HEK293 (cell line): Measurements from ENCODE around the gene ULBP1.
"Not testable (repeated sequence)": the region's sequence is repeated elsewhere in the genome, so short reads cannot be mapped to it uniquely, and the experiment has no call there.

Experiments used
- CTCF ChIA-PET: fragments of 350-600 bp; formaldehyde crosslinking; extraction: SDS; loops from one replicate; lab custom pipeline; 2021; ENCODE audit warnings: antibody characterized with exemption; lab: Yijun Ruan, JAX
- POLR2A ChIA-PET: fragments of 300-600 bp; formaldehyde crosslinking; extraction: SDS; loops from one replicate; lab custom pipeline; 2020; ENCODE audit warnings: antibody characterized with exemption, inconsistent platforms; lab: Yijun Ruan, JAX
- H3K27ac ChIP-seq: fragments of 200-500 bp; sonication (Bioruptor generic); 2 replicates; pipeline ENCODE4 v1.5.1; 2014; ENCODE audit warnings: low read depth, low read length, control low read depth, inconsistent platforms; ENCODE audit errors: extremely low read depth
- H3K36me3 ChIP-seq, 2 experiments: fragments of 200-500 bp in 1 of 2; sonication (Bioruptor generic) in 1 of 2; 1 replicate in 1 of 2; 2 replicates in 1 of 2; pipeline ENCODE4 v1.5.1; 2014 to 2017; ENCODE audit warnings: inconsistent platforms in 2 of 2, low read length in 2 of 2; ENCODE audit not compliant: control insufficient read depth in 2 of 2, insufficient read depth in 1 of 2
- H3K4me1 ChIP-seq: fragments of 200-500 bp; sonication (Bioruptor generic); 2 replicates; pipeline ENCODE4 v1.5.1; 2014; ENCODE audit warnings: mild to moderate bottlenecking, low read length, inconsistent platforms; ENCODE audit not compliant: control insufficient read depth, insufficient read depth
- H3K4me3 ChIP-seq: 2 replicates; pipeline ENCODE4 v1.5.1; 2011; ENCODE audit warnings: low read depth, mild to moderate bottlenecking, control low read depth, low read length, moderate library complexity
- H3K9me3 ChIP-seq: fragments of 200-500 bp; sonication (Bioruptor generic); 2 replicates; pipeline ENCODE4 v1.5.1; 2014; ENCODE audit warnings: low read depth, low read length, inconsistent platforms; ENCODE audit not compliant: control insufficient read depth, insufficient read depth
- PRDM1 ChIP-seq: fragments of 450-650 bp; formaldehyde crosslinking; IDR thresholded peaks from 2 replicates; pipeline ENCODE4; 2016; ENCODE audit warnings: missing biosample characterization, missing genetic modification characterization
- WT1 ChIP-seq: fragments of 450-650 bp; formaldehyde crosslinking; IDR thresholded peaks from 2 replicates; pipeline ENCODE4 v1.5.1; 2016; ENCODE audit warnings: missing biosample characterization, missing genetic modification characterization
- ZNF169 ChIP-seq: fragments of 450-650 bp; formaldehyde crosslinking; IDR thresholded peaks from 2 replicates; pipeline ENCODE4 v1.5.1; 2016; ENCODE audit warnings: missing biosample characterization, missing genetic modification characterization
- ZNF202 ChIP-seq: fragments of 450-650 bp; formaldehyde crosslinking; IDR thresholded peaks from 2 replicates; pipeline ENCODE4 v1.5.1; 2016; ENCODE audit warnings: missing biosample characterization, missing genetic modification characterization, borderline replicate concordance
- ZNF555 ChIP-seq: fragments of 450-650 bp; formaldehyde crosslinking; conservative IDR thresholded peaks from 2 replicates; pipeline ENCODE4 v1.5.1; 2017; ENCODE audit warnings: missing biosample characterization, mild to moderate bottlenecking, missing genetic modification characterization, inconsistent platforms
- ZNF610 ChIP-seq: fragments of 450-650 bp; formaldehyde crosslinking; IDR thresholded peaks from 2 replicates; pipeline ENCODE4 v1.5.1; 2016; ENCODE audit warnings: missing biosample characterization, missing genetic modification characterization, borderline replicate concordance
- ZNF768 ChIP-seq: fragments of 450-650 bp; formaldehyde crosslinking; IDR thresholded peaks from 2 replicates; pipeline ENCODE4 v1.5.1; 2018; ENCODE audit warnings: missing biosample characterization, mild to moderate bottlenecking, missing genetic modification characterization
- TF ChIP-seq, protein P1 (sequence below): fragments of 450-650 bp; formaldehyde crosslinking; IDR thresholded peaks from 2 replicates; pipeline ENCODE4 v1.5.1; 2016; ENCODE audit warnings: missing biosample characterization, missing genetic modification characterization
- TF ChIP-seq, protein P2 (sequence below): fragments of 450-650 bp; formaldehyde crosslinking; IDR thresholded peaks from 2 replicates; pipeline ENCODE4 v1.5.1; 2017; ENCODE audit warnings: missing biosample characterization, mild to moderate bottlenecking, missing genetic modification characterization, moderate library complexity
- TF ChIP-seq, protein P3 (sequence below): fragments of 450-650 bp; formaldehyde crosslinking; IDR thresholded peaks from 2 replicates; pipeline ENCODE4 v1.5.1; 2016; ENCODE audit warnings: missing biosample characterization, missing genetic modification characterization

The ULBP1 gene

DNA sequence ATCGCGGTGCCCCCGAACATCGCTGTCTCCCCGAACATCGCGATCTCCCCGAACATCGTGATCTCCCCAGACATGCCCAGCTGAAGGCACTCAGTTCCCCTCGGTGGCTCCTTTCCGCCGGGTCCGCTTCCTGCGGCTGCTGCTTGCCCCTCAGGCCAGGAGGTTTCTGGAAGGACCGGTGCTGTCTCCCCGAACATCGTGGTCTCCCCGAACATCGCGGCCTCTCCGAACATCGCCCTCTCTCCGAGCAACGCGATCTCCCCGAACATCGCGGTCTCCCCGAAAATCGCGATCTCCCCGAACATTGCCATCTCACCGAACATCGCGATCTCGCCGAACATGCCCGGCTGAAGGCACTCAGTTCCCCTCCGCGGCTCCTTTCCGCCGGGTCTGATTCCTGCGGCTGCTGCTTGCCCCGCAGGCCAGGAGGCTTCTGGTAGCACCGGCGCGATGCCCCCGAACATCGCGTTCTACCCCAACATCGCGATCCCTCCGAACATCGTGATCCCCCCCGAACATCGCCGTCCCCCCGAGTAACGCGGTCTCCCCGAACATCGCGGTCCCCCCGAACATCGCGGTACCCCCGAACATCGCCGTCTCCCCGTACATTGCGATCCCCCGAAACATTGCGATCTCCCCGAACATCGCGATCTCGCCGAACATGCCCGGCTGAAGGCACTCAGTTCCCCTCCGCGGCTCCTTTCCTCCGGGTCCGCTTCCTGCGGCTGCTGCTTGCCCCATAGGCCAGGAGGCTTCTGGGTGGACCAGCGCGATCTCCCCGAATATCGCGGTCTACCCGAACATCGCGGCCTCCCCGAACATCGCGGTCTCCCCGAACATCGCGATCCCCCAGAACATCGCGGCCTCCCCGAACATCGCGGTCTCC, 808 bp downstream of the ULBP1 start:
- H3K4me1 ChIP-seq, result peaks cover 3% of the 10 kb centered on the region
- peak overlapping the region; percentile 72; the same call in 1 of the 2 replicates for H3K27ac ChIP-seq
- CTCF ChIA-PET, result interaction anchor here (0.6 to 1.0 kb wide), 3 partner anchors 22 to 105 kb away, joined by 3 to 4 read pairs (median 3); no protein-coding TSS in a partner anchor
- TF ChIP-seq, protein P1, sequence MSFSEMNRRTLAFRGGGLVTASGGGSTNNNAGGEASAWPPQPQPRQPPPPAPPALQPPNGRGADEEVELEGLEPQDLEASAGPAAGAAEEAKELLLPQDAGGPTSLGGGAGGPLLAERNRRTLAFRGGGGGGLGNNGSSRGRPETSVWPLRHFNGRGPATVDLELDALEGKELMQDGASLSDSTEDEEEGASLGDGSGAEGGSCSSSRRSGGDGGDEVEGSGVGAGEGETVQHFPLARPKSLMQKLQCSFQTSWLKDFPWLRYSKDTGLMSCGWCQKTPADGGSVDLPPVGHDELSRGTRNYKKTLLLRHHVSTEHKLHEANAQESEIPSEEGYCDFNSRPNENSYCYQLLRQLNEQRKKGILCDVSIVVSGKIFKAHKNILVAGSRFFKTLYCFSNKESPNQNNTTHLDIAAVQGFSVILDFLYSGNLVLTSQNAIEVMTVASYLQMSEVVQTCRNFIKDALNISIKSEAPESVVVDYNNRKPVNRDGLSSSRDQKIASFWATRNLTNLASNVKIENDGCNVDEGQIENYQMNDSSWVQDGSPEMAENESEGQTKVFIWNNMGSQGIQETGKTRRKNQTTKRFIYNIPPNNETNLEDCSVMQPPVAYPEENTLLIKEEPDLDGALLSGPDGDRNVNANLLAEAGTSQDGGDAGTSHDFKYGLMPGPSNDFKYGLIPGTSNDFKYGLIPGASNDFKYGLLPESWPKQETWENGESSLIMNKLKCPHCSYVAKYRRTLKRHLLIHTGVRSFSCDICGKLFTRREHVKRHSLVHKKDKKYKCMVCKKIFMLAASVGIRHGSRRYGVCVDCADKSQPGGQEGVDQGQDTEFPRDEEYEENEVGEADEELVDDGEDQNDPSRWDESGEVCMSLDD (tag by site-specific recombination), result peak; percentile 73
- TF ChIP-seq, protein P2, sequence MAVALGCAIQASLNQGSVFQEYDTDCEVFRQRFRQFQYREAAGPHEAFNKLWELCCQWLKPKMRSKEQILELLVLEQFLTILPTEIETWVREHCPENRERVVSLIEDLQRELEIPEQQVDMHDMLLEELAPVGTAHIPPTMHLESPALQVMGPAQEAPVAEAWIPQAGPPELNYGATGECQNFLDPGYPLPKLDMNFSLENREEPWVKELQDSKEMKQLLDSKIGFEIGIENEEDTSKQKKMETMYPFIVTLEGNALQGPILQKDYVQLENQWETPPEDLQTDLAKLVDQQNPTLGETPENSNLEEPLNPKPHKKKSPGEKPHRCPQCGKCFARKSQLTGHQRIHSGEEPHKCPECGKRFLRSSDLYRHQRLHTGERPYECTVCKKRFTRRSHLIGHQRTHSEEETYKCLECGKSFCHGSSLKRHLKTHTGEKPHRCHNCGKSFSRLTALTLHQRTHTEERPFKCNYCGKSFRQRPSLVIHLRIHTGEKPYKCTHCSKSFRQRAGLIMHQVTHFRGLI, result no peak
- peak; percentile 99 for TF ChIP-seq ZNF202
- no peak for TF ChIP-seq ZNF610 (tag by site-specific recombination)
- 0 out of 2 replicates have a peak, but pooled peaks have one; percentile 6 for TF ChIP-seq ZNF169 (tag by site-specific recombination)
- no peaks in the 10 kb centered on the region for H3K9me3 ChIP-seq
- peaks cover 0 to under 1% of the 10 kb centered on the region in 2 experiments; a peak in 1 of 3 replicates for H3K36me3 ChIP-seq
- H3K4me3 ChIP-seq, result peak overlapping the region; percentile 61
- POLR2A ChIA-PET, result interaction anchor here (1.0 to 1.4 kb wide), 13 partner anchors 8 to 439 kb away, joined by 3 to 11 read pairs (median 5); no protein-coding TSS in a partner anchor

DNA sequence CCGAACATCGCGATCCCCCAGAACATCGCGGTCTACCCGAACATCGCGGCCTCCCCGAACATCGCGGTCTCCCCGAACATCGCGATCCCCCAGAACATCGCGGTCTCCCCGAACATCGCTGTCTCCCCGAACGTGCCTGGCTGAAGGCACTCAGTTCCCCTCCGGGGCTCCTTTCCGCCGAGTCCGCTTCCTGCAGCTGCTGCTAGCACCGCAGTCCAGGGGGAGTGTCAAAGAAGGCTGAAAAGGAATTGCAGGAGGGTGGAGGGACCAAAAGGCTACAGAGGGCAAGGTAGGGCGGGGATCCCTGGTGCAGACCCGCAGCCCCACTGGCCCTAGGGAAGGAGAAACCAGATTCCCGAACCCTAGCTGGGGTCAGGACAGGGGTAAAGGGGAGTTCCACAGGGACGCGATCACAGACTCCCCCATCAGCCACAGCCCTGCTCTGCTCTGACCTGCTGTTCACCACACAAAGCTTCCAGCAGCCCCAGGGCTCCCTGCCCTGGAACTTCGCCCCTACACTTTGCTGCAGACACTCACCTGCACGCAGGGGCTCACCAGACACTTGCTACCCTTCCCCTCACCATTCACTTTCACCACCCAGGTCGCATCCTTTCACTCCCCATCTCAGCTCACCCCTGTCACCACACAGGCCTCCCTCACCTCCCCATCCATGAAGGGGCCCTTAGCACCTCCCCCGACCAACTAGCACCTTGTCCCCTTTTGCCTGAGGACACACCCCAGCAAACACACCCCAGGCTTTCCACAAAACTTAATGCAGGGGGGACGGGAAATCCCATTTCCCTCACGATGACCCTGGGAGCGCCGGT, 1.7 kb downstream of the ULBP1 start:
- Histone ChIP-seq H3K27ac (no peak overlapping the region; the same call in 1 of the 2 replicates), H3K36me3 (peaks cover 0 to 6% of the 10 kb centered on the region in 2 experiments; a peak in 1 of 3 replicates)
- TF ChIP-seq WT1, result no peak
- peak; percentile 63; the same call in 1 of the 2 replicates for TF ChIP-seq PRDM1 (tag by site-specific recombination)
- no peak for TF ChIP-seq ZNF768
- TF ChIP-seq, protein P3, sequence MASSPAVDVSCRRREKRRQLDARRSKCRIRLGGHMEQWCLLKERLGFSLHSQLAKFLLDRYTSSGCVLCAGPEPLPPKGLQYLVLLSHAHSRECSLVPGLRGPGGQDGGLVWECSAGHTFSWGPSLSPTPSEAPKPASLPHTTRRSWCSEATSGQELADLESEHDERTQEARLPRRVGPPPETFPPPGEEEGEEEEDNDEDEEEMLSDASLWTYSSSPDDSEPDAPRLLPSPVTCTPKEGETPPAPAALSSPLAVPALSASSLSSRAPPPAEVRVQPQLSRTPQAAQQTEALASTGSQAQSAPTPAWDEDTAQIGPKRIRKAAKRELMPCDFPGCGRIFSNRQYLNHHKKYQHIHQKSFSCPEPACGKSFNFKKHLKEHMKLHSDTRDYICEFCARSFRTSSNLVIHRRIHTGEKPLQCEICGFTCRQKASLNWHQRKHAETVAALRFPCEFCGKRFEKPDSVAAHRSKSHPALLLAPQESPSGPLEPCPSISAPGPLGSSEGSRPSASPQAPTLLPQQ (tag by site-specific recombination), result no peak
- TF ChIP-seq ZNF555 (tag by site-specific recombination), result no peak
- TF ChIP-seq, all 188 proteins: peak for 1
- ChIA-PET CTCF (interaction anchor here (0.8 kb wide), 1 partner anchor 9 kb away, joined by 4 read pairs; no protein-coding TSS in a partner anchor), POLR2A (no interaction called here)
- peak overlapping the region; percentile 13; the same call in 1 of the 2 replicates for H3K4me3 ChIP-seq
- peaks cover 3% of the 10 kb centered on the region for H3K4me1 ChIP-seq
- no peaks in the 10 kb centered on the region for H3K9me3 ChIP-seq

DNA sequence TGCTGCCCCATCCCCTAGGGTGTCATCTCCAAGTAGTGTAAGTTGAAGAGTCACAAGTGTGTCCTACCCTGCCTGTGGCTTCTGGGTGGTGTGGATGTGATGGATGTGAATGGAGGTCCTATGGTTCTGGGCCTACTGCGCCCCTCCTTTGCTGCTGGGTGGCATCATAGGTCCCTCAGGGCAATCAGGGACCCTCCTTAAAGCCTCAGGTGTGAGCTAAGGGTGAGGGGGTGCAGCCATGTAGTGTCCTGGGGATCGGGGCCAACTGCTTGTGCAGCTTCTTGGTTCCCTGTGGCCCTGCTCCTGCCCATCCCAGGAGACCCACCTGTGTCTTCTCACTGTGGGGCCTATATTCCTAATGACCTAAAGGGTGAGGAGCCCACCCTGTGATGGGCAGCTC, 2.6 kb downstream of the ULBP1 start:
- H3K36me3 ChIP-seq, H3K4me3 ChIP-seq, H3K9me3 ChIP-seq, H3K27ac ChIP-seq, H3K4me1 ChIP-seq, POLR2A ChIA-PET: not testable (repeated sequence)
- CTCF ChIA-PET, result interaction anchor here (0.6 to 1.3 kb wide), 2 partner anchors 20 to 41 kb away, joined by 3 to 5 read pairs; no protein-coding TSS in a partner anchor
